Caco-2 (cell line): ENCODE data around the gene KPNA1. TPM values are rescaled to one million over a fixed set of nuclear protein-coding genes. Genes with fewer than 3 reads are reported as not detected.

Experiments used
- BruUV-seq: library from RNA; stranded (reverse); fragments of 400-500 nt; replicated peaks from 2 replicates; lab custom pipeline; 2021; lab: Mats Ljungman, UMichigan
- CTCF ChIA-PET: fragments of 300-600 bp; sonication (Branson Sonifier 250); formaldehyde crosslinking; loops from one replicate; lab custom pipeline; 2022; ENCODE audit warnings: antibody characterized with exemption; lab: Charles Lee
- POLR2A ChIA-PET: fragments of 300-600 bp; sonication (Branson Sonifier 250); formaldehyde crosslinking; loops from one replicate; lab custom pipeline; 2022; ENCODE audit warnings: antibody characterized with exemption; lab: Charles Lee
- DNase-seq, 2 experiments: peaks; one replicate each; pipeline versions ENCODE4 v3.0.0 to v3.0.0-alpha.2; 2020 to 2022
- H3K27me3 ChIP-seq: replicated peaks from 2 replicates; pipeline ENCODE4 v1.6.0; 2011; ENCODE audit warnings: low read length; ENCODE audit not compliant: control insufficient read depth, insufficient read depth
- H3K36me3 ChIP-seq: 2 replicates; pipeline ENCODE4 v1.5.1; 2011; ENCODE audit warnings: low read length; ENCODE audit not compliant: control insufficient read depth, insufficient read depth
- H3K4me1 ChIP-seq: fragments of 250-450 bp; sonication (Bioruptor Pico); 2 replicates; pipeline ENCODE4 v1.5.1; 2020; ENCODE audit warnings: mild to moderate bottlenecking
- H3K4me3 ChIP-seq: 2 replicates; pipeline ENCODE4 v1.5.1; 2011; ENCODE audit warnings: low read depth, mild to moderate bottlenecking, control low read depth, low read length
- H3K9me3 ChIP-seq: fragments of 250-450 bp; sonication (Bioruptor Pico); 2 replicates; pipeline ENCODE4 v1.5.1; 2020; ENCODE audit warnings: mild to moderate bottlenecking, moderate library complexity
- H3K27ac Mint-ChIP-seq: one replicate; pipeline ENCODE4 v1.8.0; 2022; ENCODE audit warnings: mixed read lengths; ENCODE audit not compliant: unreplicated experiment
- H3K27me3 Mint-ChIP-seq: one replicate; pipeline ENCODE4 v1.8.0; 2022; ENCODE audit warnings: mixed read lengths; ENCODE audit not compliant: insufficient read depth, unreplicated experiment
- H3K36me3 Mint-ChIP-seq: one replicate; pipeline ENCODE4 v1.8.0; 2022; ENCODE audit warnings: mild to moderate bottlenecking, mixed read lengths; ENCODE audit not compliant: insufficient read depth, unreplicated experiment
- H3K4me1 Mint-ChIP-seq: one replicate; pipeline ENCODE4 v1.8.0; 2022; ENCODE audit warnings: low read depth, mixed read lengths; ENCODE audit not compliant: unreplicated experiment
- H3K4me3 Mint-ChIP-seq: one replicate; pipeline ENCODE4 v1.8.0; 2022; ENCODE audit warnings: mild to moderate bottlenecking, moderate library complexity, mixed read lengths; ENCODE audit not compliant: unreplicated experiment
- H3K9me3 Mint-ChIP-seq: one replicate; pipeline ENCODE4 v1.8.0; 2022; ENCODE audit warnings: mixed read lengths; ENCODE audit not compliant: unreplicated experiment
- intact Hi-C: fragments of 100-400 bp; cut with micrococcal nuclease; formaldehyde crosslinking; loops from one replicate; pipeline ENCODE4 v1.10.0; 2022; ENCODE audit not compliant: unreplicated experiment
- total RNA-seq: library from RNA; stranded (reverse); gene quantifications from 2 replicates; pipeline ENCODE4 v1.2.3, GENCODE V29; 2022
- TF ChIP-seq, protein P1 (sequence below), 2 experiments: fragments of 200-600 bp in 1 of 2; IDR thresholded peaks; 1 replicate in 1 of 2; 2 replicates in 1 of 2; pipeline versions ENCODE4 v1.5.1 to v1.8.0; 2011 to 2022; ENCODE audit warnings: antibody characterized with exemption in 1 of 2, control low read depth in 1 of 2, inconsistent platforms in 1 of 2, low read depth in 1 of 2, low read length in 1 of 2, mild to moderate bottlenecking in 1 of 2, moderate library complexity in 1 of 2; ENCODE audit not compliant: insufficient read depth in 1 of 2, severe bottlenecking in 1 of 2, unreplicated experiment in 1 of 2

KPNA1 gene
- total RNA-seq, 1 experiment from 2014 or later = 82.0 TPM

DNA sequence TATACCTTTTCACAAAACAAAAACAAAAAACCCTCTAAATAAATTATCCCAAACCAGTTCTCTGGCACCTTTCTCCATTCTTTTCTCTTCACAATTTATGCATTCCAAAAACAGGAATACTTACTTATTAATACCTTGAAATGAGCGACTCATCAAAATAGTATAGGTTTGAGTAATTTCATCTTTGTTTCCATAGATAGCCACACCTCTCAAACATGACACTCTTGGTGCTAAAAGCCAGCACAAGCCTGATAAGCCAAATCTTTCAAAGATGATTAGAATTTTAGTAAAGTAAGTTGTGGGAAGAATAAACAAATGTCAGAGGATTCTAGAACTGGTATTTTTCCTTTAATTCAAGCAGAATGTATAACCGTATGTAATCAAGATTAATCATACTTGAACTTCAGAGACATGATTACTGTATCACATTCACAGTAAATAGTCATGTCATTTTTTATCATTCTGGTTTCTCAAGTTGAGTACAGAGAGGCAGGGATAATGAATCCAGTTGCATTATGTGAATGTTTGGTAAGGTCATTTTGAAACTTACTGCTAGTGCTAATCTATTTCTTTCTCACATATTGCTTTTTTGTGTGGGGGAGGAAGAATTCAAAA is 86.8 kb downstream of the KPNA1 start:
- H3K4me1 ChIP-seq = no peaks in the 10 kb centered on the region
- TF ChIP-seq, protein P1, sequence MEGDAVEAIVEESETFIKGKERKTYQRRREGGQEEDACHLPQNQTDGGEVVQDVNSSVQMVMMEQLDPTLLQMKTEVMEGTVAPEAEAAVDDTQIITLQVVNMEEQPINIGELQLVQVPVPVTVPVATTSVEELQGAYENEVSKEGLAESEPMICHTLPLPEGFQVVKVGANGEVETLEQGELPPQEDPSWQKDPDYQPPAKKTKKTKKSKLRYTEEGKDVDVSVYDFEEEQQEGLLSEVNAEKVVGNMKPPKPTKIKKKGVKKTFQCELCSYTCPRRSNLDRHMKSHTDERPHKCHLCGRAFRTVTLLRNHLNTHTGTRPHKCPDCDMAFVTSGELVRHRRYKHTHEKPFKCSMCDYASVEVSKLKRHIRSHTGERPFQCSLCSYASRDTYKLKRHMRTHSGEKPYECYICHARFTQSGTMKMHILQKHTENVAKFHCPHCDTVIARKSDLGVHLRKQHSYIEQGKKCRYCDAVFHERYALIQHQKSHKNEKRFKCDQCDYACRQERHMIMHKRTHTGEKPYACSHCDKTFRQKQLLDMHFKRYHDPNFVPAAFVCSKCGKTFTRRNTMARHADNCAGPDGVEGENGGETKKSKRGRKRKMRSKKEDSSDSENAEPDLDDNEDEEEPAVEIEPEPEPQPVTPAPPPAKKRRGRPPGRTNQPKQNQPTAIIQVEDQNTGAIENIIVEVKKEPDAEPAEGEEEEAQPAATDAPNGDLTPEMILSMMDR (IDR thresholded peaks at IDR 0.05; ENCODE audit: insufficient read depth in 1 of 2, low read depth in 1 of 2, low read length in 1 of 2, severe bottlenecking in 1 of 2, unreplicated experiment in 1 of 2) = no peak
- ChIA-PET POLR2A (no interaction called here), CTCF (no interaction called here)
- no peaks in the 10 kb centered on the region for H3K9me3 ChIP-seq
- no peaks in the 10 kb centered on the region; the same call in none of the 2 replicates for H3K36me3 ChIP-seq
- Mint-ChIP-seq H3K27ac (no peak overlapping the region), H3K9me3 (no peaks in the 10 kb centered on the region), H3K4me3 (no peak overlapping the region), H3K27me3 (no peaks in the 10 kb centered on the region), H3K4me1 (no peaks in the 10 kb centered on the region), H3K36me3 (peaks cover 87% of the 10 kb centered on the region)
- DNase-seq = no peak
- intact Hi-C loops = loop anchor here (10.0 kb wide), 1 partner anchor 63 kb away; no protein-coding TSS in a partner anchor
- no peak overlapping the region for H3K4me3 ChIP-seq
- BruUV-seq = no TSS peak
- H3K27me3 ChIP-seq = no peaks in the 10 kb centered on the region

DNA sequence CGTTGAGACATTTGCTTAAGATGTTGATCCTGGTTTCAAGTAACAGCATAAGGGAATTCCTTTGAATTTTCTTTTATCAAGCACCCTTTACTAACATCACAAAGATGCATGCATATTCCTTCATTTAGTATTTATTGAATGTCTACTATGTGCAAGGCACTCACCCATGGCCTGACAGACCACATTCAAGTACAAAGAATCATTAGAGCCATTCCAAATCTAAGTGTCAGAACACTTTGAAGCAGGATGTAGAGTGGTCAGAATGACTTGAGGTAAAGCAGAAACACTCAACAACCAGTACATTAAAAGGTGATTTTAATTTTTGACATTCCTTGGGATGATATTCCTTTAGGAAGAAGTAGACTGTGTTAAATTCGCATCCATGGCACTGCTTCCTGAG is 92.9 kb downstream of the KPNA1 start:
- Histone ChIP-seq H3K36me3 (no peaks in the 10 kb centered on the region; the same call in 1 of the 2 replicates), H3K4me1 (no peaks in the 10 kb centered on the region; the same call in 1 of the 2 replicates), H3K9me3 (no peaks in the 10 kb centered on the region), H3K27me3 (no peaks in the 10 kb centered on the region), H3K4me3 (no peak overlapping the region)
- peaks cover 59% of the 10 kb centered on the region for H3K36me3 Mint-ChIP-seq
- ChIA-PET POLR2A (no interaction called here), CTCF (no interaction called here)
- no peaks in the 10 kb centered on the region for H3K9me3 Mint-ChIP-seq
- TF ChIP-seq, protein P1 (IDR thresholded peaks at IDR 0.05; ENCODE audit: insufficient read depth in 1 of 2, low read depth in 1 of 2, low read length in 1 of 2, severe bottlenecking in 1 of 2, unreplicated experiment in 1 of 2) = no peak
- no peak overlapping the region for H3K27ac Mint-ChIP-seq
- no peak for DNase-seq
- intact Hi-C loops = loop anchor here (10.0 kb wide), 1 partner anchor 57 kb away; no protein-coding TSS in a partner anchor
- H3K4me3 Mint-ChIP-seq = no peak overlapping the region
- no peaks in the 10 kb centered on the region for H3K4me1 Mint-ChIP-seq
- no TSS peak for BruUV-seq
- H3K27me3 Mint-ChIP-seq = no peaks in the 10 kb centered on the region

- H3K4me1 Mint-ChIP-seq = no peaks in the 10 kb centered on the region
- no peaks in the 10 kb centered on the region; the same call in 1 of the 2 replicates for H3K4me1 ChIP-seq
- intact Hi-C loops = loop anchor here (10.0 kb wide), 1 partner anchor 56 kb away; no protein-coding TSS in a partner anchor
- no TSS peak for BruUV-seq
- ChIA-PET POLR2A (no interaction called here), CTCF (no interaction called here)
- H3K9me3 Mint-ChIP-seq = no peaks in the 10 kb centered on the region
- no peak overlapping the region for H3K4me3 Mint-ChIP-seq
- peaks cover 57% of the 10 kb centered on the region for H3K36me3 Mint-ChIP-seq
- H3K9me3 ChIP-seq = no peaks in the 10 kb centered on the region
- DNase-seq = no peak
- no peak overlapping the region for H3K27ac Mint-ChIP-seq
- TF ChIP-seq, protein P1 (IDR thresholded peaks at IDR 0.05; ENCODE audit: insufficient read depth in 1 of 2, low read depth in 1 of 2, low read length in 1 of 2, severe bottlenecking in 1 of 2, unreplicated experiment in 1 of 2) = no peak
- no peaks in the 10 kb centered on the region for H3K27me3 ChIP-seq
- no peaks in the 10 kb centered on the region for H3K36me3 ChIP-seq
- no peaks in the 10 kb centered on the region for H3K27me3 Mint-ChIP-seq
- no peak overlapping the region for H3K4me3 ChIP-seq
Observed at GRCh38 chr3:122421101-122421500, 93.6 kb downstream of the KPNA1 start.
